HG03045 (cell line): ENCODE data around the gene HNRNPA0.

Experiments
- ATAC-seq: cut with Tn5 transposase; IDR thresholded peaks from one replicate; pipeline ENCODE4 v1.9.1; 2021; ENCODE audit warnings: mild to moderate bottlenecking, moderate library complexity; ENCODE audit not compliant: unreplicated experiment

HNRNPA0 gene

DNA sequence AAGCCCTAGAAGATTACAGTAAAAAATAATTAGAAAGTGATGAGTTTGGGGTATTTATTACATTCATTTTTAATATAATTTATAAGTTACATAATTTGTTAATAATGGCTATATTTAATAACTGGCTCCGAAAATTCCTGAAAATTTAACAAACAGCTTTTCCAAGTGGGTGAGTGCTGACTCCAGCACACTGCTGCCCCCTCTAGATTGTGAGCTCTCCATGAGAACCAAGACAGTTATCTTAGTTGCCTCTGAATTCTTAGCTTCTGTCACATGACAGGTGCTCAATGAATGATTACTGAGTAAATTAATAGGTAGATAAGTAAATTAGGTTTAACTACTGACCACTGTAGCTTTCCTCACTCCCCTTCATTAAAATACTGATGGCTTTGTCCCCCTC lies 26.1 kb downstream of the HNRNPA0 start:
- ATAC-seq, result no peak

DNA sequence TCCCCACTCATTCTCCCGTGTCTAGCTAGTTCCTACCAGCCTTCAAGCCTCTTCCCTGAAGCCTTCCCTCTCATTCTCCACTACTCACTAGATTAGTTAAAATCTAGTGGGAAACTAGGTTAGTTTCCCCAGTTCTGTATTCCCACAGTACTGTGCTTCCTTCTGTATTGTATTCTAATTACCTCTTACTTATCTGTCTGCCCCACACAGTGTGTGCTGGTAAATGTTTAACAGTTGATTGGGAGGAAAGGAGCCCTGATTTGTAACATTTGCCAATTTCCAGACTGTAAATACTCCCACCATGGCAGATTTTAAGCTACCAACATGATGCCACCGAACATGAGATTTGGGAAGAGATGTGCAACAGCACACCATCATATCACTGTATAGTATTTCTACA lies 26.5 kb downstream of the HNRNPA0 start:
- no peak for ATAC-seq

- no peak for ATAC-seq
Measured at GRCh38 chr5:137724251-137724650, 29.9 kb downstream of the HNRNPA0 start.

- no peak for ATAC-seq
Measured at GRCh38 chr5:137718611-137719010, 35.6 kb downstream of the HNRNPA0 start.

DNA sequence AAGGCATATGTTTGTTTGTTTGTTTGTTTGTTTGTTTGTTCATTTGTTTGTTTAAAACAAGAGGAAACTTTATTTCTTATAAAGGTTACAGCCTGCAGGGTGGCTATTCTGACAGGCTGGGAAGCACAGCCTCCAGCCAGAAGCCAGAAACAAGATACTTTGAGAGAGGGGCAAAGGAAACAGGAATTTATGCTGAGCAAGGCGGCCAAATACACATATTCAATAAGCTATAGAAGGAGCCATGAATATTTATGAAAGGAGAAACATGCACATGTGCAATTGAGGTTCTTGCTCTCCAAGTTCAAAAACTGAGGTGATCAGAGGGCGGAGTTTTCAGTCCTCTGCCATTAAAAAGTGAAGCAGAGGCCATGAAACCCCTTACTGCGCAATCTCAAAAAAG lies 37.8 kb downstream of the HNRNPA0 start:
- ATAC-seq, result no peak

GRCh38 chr5:137715456-137715855 lies 38.7 kb downstream of the HNRNPA0 start:
- no peak for ATAC-seq

DNA sequence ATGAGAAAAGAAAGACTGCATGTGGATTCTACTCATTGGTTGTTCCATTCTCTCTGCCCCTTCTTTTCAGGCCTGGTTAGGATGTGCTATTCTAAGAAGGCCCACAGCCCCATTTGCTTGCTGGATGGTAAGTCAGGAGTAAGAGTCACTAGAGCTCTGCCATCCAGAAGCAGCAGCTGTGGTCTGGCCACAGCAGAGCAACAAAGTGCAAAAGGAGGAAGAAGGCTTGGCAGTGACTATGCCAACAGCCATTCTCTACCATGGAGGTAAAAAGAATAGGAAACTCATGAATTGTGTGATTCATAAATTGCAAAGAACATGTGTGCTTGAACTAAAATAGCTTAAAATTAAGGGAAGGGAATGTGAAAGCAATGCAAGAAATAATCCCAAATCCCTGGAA lies 39.2 kb downstream of the HNRNPA0 start:
- no peak for ATAC-seq

GRCh38 chr5:137714494-137714893 lies 39.7 kb downstream of the HNRNPA0 start:
- no peak for ATAC-seq

DNA sequence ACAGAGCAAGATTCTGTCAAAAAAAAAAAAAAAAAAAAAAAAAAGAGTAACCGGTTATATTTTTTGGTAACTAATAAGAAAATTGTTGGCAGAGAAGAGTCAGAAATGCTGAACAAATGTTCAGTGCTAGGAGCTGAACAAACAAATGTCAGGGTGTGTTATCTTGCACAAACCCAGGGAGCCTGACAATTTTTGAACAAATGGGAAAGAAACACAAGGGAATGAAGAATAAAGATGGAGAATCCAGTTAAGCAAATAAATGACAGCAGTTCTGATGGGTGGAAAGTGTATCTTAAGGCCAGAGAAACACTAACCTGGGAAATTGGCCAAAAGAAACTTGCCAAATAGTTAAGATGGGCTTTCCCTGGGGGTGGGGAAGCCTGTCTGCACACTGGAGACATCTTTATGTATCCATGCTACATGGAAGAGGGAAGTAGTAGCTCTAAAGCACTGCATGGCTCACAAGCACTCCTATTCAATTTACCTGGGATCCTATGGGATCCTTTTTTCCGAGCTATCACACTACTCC lies 42.0 kb downstream of the HNRNPA0 start:
- no peak for ATAC-seq

GRCh38 chr5:137710086-137710485 lies 44.1 kb downstream of the HNRNPA0 start:
- no peak for ATAC-seq

GRCh38 chr5:137708796-137709559 lies 45.2 kb downstream of the HNRNPA0 start:
- no peak for ATAC-seq

DNA sequence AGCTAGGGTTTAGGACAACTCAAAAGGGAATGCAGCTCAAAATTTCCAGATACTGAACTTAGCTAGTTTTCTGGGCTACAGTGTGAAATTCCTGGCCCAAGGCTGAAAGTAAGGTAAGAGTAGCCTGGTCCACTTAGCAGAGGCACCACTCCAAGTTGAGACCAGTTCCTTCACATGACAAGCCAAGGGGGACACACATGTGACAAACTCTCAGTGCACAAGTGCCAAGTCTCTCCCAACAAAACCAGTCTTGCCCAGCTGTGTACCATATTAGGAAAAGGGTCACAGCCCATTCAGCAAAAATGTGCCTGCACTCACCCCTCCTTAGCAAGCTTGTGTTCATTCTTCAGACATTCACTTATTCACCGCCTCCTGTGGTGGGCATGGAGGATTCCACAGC lies 46.1 kb downstream of the HNRNPA0 start:
- ATAC-seq, result no peak

DNA sequence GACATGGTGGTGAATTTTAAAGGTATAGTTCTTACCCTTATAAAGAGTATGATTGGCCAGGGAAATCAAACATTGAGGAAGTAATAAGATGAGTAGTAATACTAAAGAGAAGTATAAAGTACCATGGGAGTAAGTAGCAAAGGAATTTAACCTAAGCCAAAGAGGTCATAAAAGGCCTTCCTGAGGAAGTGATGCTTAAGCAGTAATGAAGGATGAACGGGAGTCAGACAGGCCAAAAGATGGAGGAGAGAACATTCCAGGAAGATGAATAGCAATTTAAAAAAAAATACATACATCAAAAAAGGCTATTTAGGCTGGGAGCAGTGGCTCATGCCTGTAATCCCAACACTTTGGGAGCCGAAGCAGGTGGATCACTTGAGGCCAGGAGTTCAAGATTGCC lies 47.3 kb downstream of the HNRNPA0 start:
- ATAC-seq, result no peak

GRCh38 chr5:137705106-137705505 lies 49.1 kb downstream of the HNRNPA0 start:
- no peak for ATAC-seq

GRCh38 chr5:137703565-137703964 lies 50.6 kb downstream of the HNRNPA0 start:
- no peak for ATAC-seq

- no peak for ATAC-seq
Measured at GRCh38 chr5:137700282-137700680, 53.9 kb downstream of the HNRNPA0 start.

DNA sequence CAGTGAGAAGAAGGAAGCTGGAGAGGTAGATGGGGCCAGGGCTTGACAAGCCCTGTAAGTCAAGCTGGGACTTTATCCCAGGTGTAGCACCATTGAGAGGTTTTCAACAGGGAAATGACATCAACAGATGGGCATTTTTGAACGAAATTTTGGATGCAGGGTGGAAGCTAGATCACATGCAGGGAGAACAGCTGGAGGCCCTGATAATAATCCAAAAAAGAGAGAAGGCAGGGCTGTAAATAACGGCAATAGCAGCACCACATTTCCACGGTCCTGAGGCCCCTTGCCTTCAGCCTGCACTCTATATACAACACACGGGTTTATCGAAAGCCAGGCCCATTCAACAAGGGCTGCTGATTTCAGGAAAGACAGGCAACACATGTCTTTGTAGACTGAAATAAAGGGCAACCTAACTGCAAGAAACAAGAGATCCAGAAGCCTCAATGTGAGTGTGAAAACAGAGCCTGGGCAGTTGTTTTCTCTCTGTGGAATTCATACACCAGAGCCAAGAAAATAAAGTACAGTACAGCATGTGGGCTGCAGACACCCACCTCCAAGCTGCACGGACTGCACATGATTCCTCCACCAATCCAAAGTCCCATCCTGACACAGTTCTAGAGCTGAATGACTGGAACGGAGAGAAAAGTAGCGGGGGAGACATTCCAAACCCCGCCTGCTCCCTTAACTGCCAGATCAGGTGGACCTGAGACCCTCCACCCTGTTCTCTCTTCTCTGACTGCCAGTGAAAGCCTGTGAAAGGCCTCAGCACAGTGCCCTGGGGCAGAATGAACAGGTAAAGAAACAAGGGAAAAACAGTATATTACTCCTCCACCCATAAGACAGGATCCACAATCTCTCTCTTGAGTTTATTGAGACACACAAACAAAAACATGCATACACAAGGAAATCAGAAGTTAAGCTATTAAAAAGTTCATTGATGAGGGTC lies 54.6 kb downstream of the HNRNPA0 start:
- no peak for ATAC-seq

- no peak for ATAC-seq
Measured at GRCh38 chr5:137696481-137696880, 57.7 kb downstream of the HNRNPA0 start.

DNA sequence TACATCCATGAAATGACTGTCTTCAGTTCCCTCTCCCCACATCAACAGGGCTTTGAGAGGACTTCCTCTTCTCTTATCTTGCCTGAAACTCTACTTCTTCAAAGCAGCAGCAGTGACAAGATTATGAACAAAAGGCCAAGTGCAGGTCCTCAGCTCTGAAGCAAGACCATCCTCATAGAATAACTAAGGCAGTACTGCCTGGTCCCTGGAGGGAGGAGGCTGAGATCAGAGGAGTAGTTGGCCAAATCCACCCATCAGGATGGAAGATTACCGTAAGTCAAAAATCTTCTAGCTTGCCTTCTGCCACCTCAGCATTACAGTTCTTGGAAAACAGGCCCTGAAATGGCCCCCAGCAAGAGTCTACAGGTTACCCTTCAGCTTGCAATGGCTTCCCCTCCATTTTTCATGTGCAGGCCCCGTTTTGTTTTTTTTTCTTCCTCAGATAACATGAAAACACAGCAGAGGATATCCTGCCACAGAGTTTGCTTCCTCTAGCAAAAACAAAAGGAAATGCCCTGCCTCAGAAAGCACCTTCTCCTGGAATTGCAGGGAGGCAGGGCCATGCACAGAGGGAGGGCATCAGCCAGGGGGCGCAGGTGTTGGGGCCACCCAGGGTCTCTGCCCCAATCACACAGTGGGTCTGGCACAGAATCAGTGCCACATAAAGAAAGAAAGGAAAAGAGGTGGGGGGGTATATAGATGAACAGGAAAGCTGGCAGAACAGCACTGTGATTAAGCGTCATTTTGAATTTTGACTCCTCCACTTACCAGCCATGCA lies 58.3 kb downstream of the HNRNPA0 start:
- no peak for ATAC-seq
